WTC11 (cell line): ENCODE results near the gene ISCA1. TPM values are rescaled to one million over a fixed set of nuclear protein-coding genes. Genes with fewer than 3 reads are reported as not detected.
A peak's percentile ranks its signal among the peaks of the same experiment; 100 is the strongest.

Source experiments
- ATAC-seq: fragments of 200-7000 bp; cut with Tn5 transposase; 2 replicates; pipeline ENCODE4 v1.10.0; 2021; ENCODE audit warnings: mild to moderate bottlenecking, moderate library complexity
- CTCF ChIA-PET: fragments of 300-600 bp; sonication (Branson Sonifier 250); formaldehyde crosslinking; loops from one replicate; lab custom pipeline; 2021; ENCODE audit warnings: antibody characterized with exemption; lab: Charles Lee
- POLR2A ChIA-PET: fragments of 350-600 bp; sonication (Branson Sonifier 250); formaldehyde crosslinking; loops from one replicate; lab custom pipeline; 2021; ENCODE audit warnings: antibody characterized with exemption; lab: Charles Lee
- DNase-seq: peaks from one replicate; pipeline ENCODE4 v3.0.0; 2021; ENCODE audit warnings: low spot score
- H3K27ac Mint-ChIP-seq: 2 replicates; pipeline ENCODE4 v1.8.0; 2021; ENCODE audit warnings: mixed read lengths
- H3K27me3 Mint-ChIP-seq: 2 replicates; pipeline ENCODE4 v1.8.0; 2021; ENCODE audit warnings: low read depth, mild to moderate bottlenecking, moderate library complexity, mixed read lengths
- H3K36me3 Mint-ChIP-seq: 2 replicates; pipeline ENCODE4 v1.8.0; 2021; ENCODE audit warnings: mixed read lengths
- H3K4me1 Mint-ChIP-seq: 2 replicates; pipeline ENCODE4 v1.8.0; 2022; ENCODE audit warnings: mixed read lengths
- H3K4me3 Mint-ChIP-seq: 2 replicates; pipeline ENCODE4 v1.8.0; 2021; ENCODE audit warnings: mild to moderate bottlenecking, moderate library complexity, mixed read lengths
- H3K9me3 Mint-ChIP-seq: 2 replicates; pipeline ENCODE4 v1.8.0; 2021; ENCODE audit warnings: mixed read lengths
- CREB1 ChIP-seq: sonication (generic); formaldehyde crosslinking; IDR thresholded peaks from 2 replicates; pipeline ENCODE4 v1.8.0; 2023; ENCODE audit warnings: mild to moderate bottlenecking, missing genetic modification reagents
- ELF4 ChIP-seq: sonication (generic); formaldehyde crosslinking; IDR thresholded peaks from 2 replicates; pipeline ENCODE4 v1.8.1; 2022; ENCODE audit warnings: low read depth, mild to moderate bottlenecking, moderate library complexity, missing genetic modification reagents
- GABPB1 ChIP-seq: sonication (generic); formaldehyde crosslinking; IDR thresholded peaks from 2 replicates; pipeline ENCODE4 v1.8.1; 2023; ENCODE audit warnings: mild to moderate bottlenecking, missing genetic modification reagents
- HMGA2 ChIP-seq: fragments of 250-450 bp; sonication (Bioruptor Pico); IDR thresholded peaks from 2 replicates; pipeline ENCODE4 v1.4.0; 2021; ENCODE audit warnings: mild to moderate bottlenecking, moderate library complexity
- KAT7 ChIP-seq: sonication (generic); formaldehyde crosslinking; IDR thresholded peaks from 2 replicates; pipeline ENCODE4 v1.8.1; 2023; ENCODE audit warnings: missing genetic modification reagents, mild to moderate bottlenecking, borderline replicate concordance
- NFE2L1 ChIP-seq: sonication (generic); formaldehyde crosslinking; IDR thresholded peaks from 2 replicates; pipeline ENCODE4 v1.8.1; 2023; ENCODE audit warnings: missing genetic modification reagents
- TEAD4 ChIP-seq: sonication (generic); formaldehyde crosslinking; IDR thresholded peaks from 2 replicates; pipeline ENCODE4 v1.8.0; 2022; ENCODE audit warnings: mild to moderate bottlenecking, missing genetic modification reagents
- ZNF138 ChIP-seq: sonication (generic); formaldehyde crosslinking; conservative IDR thresholded peaks from 2 replicates; pipeline ENCODE4 v1.8.1; 2022; ENCODE audit warnings: mild to moderate bottlenecking, moderate library complexity, missing genetic modification reagents
- ZNF219 ChIP-seq: sonication (generic); formaldehyde crosslinking; IDR thresholded peaks from 2 replicates; pipeline ENCODE4 v1.8.0; 2023; ENCODE audit warnings: missing genetic modification reagents, mild to moderate bottlenecking, borderline replicate concordance
- ZNF263 ChIP-seq: sonication (generic); formaldehyde crosslinking; IDR thresholded peaks from 2 replicates; pipeline ENCODE4 v1.8.1; 2022; ENCODE audit warnings: low read depth, mild to moderate bottlenecking, moderate library complexity, missing genetic modification reagents
- ZNF281 ChIP-seq: sonication (generic); formaldehyde crosslinking; IDR thresholded peaks from 2 replicates; pipeline ENCODE4 v1.8.0; 2023; ENCODE audit warnings: mild to moderate bottlenecking, missing genetic modification reagents
- total RNA-seq: library from RNA; stranded (reverse); gene quantifications from 3 replicates; pipeline ENCODE4 v1.2.3, GENCODE V29; 2021
- TF ChIP-seq, protein P1 (sequence below): sonication (generic); formaldehyde crosslinking; IDR thresholded peaks from 2 replicates; pipeline ENCODE4 v1.8.1; 2022; ENCODE audit warnings: missing genetic modification reagents, borderline replicate concordance
- TF ChIP-seq, protein P2 (sequence below): sonication (generic); formaldehyde crosslinking; IDR thresholded peaks from 2 replicates; pipeline ENCODE4 v1.8.0; 2023; ENCODE audit warnings: missing genetic modification reagents, mild to moderate bottlenecking, borderline replicate concordance
- TF ChIP-seq, protein P3 (sequence below): sonication (generic); formaldehyde crosslinking; IDR thresholded peaks from 2 replicates; pipeline ENCODE4 v1.8.1; 2022; ENCODE audit warnings: mild to moderate bottlenecking, missing genetic modification reagents, moderate library complexity, borderline replicate concordance

ISCA1 gene
- total RNA-seq, 1 experiment from 2014 or later = 35.5 TPM

DNA sequence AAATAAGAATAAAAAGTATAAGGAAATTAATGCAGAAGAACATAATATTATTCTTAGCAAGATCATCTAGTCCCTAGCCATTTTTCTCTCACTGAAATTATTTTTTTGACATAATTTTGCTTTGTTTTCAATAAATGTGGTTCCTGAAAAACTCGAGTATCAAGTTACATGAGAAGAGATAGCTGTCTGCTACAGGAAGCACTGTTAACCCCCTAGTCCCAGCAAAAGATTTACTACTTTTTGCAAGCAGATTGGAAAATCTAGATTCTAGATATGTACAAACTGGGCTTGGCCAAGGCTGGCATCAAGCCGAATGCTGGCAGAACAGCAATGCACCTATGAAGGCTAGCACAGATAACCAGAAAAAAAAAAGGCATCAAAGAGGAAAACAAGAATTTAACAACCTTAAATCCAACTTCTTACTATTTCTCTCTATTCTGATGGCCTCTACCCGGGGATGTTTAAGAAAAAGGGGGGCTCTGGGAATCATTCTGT lies 21.9 kb upstream of the ISCA1 start (continued):
- no peak for TF ChIP-seq HMGA2 (CRISPR knock-in tag)
- no peak for TF ChIP-seq ZNF263
- TF ChIP-seq, protein P1, sequence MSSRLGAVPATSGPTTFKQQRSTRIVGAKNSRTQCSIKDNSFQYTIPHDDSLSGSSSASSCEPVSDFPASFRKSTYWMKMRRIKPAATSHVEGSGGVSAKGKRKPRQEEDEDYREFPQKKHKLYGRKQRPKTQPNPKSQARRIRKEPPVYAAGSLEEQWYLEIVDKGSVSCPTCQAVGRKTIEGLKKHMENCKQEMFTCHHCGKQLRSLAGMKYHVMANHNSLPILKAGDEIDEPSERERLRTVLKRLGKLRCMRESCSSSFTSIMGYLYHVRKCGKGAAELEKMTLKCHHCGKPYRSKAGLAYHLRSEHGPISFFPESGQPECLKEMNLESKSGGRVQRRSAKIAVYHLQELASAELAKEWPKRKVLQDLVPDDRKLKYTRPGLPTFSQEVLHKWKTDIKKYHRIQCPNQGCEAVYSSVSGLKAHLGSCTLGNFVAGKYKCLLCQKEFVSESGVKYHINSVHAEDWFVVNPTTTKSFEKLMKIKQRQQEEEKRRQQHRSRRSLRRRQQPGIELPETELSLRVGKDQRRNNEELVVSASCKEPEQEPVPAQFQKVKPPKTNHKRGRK (CRISPR knock-in tag) = no peak
- no peak for TF ChIP-seq TEAD4 (CRISPR knock-in tag)
- TF ChIP-seq, all 79 proteins: peak for 0

DNA sequence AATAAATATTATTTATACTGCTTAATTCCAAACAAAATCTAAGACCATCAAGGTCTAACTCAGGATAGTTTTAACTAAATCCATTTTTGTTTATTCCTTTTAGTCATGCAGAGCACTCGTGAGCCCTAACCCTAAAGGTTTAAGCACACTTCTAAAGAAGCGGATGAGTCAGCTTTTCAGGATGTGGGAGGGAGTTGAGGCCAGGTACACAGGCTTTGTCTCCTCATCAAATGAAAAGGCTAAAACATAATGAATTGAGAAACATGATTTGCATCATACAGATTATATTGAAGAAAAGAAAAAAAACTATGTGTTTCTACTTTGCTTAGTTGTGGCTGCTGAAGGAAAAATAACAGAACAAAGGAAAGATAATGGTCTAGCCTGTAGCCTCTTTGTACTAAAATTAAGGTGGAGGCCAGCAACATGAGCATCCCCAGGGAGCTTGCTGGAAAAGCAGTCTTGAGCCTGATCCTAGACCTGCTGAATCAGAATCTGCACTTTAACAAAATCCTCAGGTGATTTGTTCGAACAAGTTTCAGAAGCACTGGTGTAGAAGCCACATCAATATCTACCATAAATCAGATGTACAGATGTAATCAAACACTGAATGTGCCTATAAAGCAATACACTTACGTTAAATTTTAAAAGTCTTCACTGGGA lies 21.1 kb upstream of the ISCA1 start:
- ChIA-PET POLR2A (interaction anchor here (1.2 kb wide), 1 partner anchor 21 kb away, joined by 4 read pairs; the partner anchor contains the start of gene ISCA1), CTCF (no interaction called here)
- ATAC-seq = peak; percentile 80
- peaks cover 40% of the 10 kb centered on the region for H3K36me3 Mint-ChIP-seq
- H3K4me1 Mint-ChIP-seq = peaks cover 22% of the 10 kb centered on the region
- DNase-seq = no peak
- H3K9me3 Mint-ChIP-seq = no peaks in the 10 kb centered on the region
- peak overlapping the region; percentile 86 for H3K27ac Mint-ChIP-seq
- no peak for TF ChIP-seq KAT7 (CRISPR knock-in tag)
- no peak for TF ChIP-seq ELF4 (CRISPR knock-in tag)
- TF ChIP-seq NFE2L1 (CRISPR knock-in tag) = peak; percentile 65; the same call in 1 of the 2 replicates
- H3K4me3 Mint-ChIP-seq = no peak overlapping the region
- no peaks in the 10 kb centered on the region for H3K27me3 Mint-ChIP-seq

- H3K27ac Mint-ChIP-seq = no peak overlapping the region
- no peak overlapping the region for H3K4me3 Mint-ChIP-seq
- POLR2A ChIA-PET = no interaction called here
- DNase-seq = no peak
- ATAC-seq = no peak
- no peak for TF ChIP-seq ZNF219 (CRISPR knock-in tag)
- TF ChIP-seq, protein P2, sequence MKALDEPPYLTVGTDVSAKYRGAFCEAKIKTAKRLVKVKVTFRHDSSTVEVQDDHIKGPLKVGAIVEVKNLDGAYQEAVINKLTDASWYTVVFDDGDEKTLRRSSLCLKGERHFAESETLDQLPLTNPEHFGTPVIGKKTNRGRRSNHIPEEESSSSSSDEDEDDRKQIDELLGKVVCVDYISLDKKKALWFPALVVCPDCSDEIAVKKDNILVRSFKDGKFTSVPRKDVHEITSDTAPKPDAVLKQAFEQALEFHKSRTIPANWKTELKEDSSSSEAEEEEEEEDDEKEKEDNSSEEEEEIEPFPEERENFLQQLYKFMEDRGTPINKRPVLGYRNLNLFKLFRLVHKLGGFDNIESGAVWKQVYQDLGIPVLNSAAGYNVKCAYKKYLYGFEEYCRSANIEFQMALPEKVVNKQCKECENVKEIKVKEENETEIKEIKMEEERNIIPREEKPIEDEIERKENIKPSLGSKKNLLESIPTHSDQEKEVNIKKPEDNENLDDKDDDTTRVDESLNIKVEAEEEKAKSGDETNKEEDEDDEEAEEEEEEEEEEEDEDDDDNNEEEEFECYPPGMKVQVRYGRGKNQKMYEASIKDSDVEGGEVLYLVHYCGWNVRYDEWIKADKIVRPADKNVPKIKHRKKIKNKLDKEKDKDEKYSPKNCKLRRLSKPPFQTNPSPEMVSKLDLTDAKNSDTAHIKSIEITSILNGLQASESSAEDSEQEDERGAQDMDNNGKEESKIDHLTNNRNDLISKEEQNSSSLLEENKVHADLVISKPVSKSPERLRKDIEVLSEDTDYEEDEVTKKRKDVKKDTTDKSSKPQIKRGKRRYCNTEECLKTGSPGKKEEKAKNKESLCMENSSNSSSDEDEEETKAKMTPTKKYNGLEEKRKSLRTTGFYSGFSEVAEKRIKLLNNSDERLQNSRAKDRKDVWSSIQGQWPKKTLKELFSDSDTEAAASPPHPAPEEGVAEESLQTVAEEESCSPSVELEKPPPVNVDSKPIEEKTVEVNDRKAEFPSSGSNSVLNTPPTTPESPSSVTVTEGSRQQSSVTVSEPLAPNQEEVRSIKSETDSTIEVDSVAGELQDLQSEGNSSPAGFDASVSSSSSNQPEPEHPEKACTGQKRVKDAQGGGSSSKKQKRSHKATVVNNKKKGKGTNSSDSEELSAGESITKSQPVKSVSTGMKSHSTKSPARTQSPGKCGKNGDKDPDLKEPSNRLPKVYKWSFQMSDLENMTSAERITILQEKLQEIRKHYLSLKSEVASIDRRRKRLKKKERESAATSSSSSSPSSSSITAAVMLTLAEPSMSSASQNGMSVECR (CRISPR knock-in tag) = no peak
- no peak for TF ChIP-seq ZNF138 (CRISPR knock-in tag)
- no peak for TF ChIP-seq ZNF281 (CRISPR knock-in tag)
- TF ChIP-seq GABPB1 (CRISPR knock-in tag) = no peak
- TF ChIP-seq CREB1 (CRISPR knock-in tag) = no peak
- TF ChIP-seq, protein P1 (CRISPR knock-in tag) = no peak
- TF ChIP-seq, protein P3, sequence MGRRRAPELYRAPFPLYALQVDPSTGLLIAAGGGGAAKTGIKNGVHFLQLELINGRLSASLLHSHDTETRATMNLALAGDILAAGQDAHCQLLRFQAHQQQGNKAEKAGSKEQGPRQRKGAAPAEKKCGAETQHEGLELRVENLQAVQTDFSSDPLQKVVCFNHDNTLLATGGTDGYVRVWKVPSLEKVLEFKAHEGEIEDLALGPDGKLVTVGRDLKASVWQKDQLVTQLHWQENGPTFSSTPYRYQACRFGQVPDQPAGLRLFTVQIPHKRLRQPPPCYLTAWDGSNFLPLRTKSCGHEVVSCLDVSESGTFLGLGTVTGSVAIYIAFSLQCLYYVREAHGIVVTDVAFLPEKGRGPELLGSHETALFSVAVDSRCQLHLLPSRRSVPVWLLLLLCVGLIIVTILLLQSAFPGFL (CRISPR knock-in tag) = no peak
- TF ChIP-seq, all 79 proteins: peak for 0
- Mint-ChIP-seq H3K36me3 (peaks cover 32% of the 10 kb centered on the region), H3K4me1 (peaks cover 22% of the 10 kb centered on the region), H3K9me3 (no peaks in the 10 kb centered on the region), H3K27me3 (no peaks in the 10 kb centered on the region)
- CTCF ChIA-PET = no interaction called here
Measured at GRCh38 chr9:86301686-86302085, 19.3 kb upstream of the ISCA1 start.
